Tibial nerve (tissue), 3 donors: ENCODE data around the gene CHMP4B.

Source experiments
- CTCF ChIP-seq, 5 experiments: fragments of 200-600 bp in 3 of 5; fragments of 450-650 bp in 2 of 5; sonication (generic) in 3 of 5; IDR thresholded peaks; one replicate each; pipeline ENCODE4 v1.5.1; 2016 to 2019; ENCODE audit warnings: antibody characterized with exemption in 5 of 5, mild to moderate bottlenecking in 3 of 5, moderate library complexity in 2 of 5
- POLR2A ChIP-seq, 2 donors: fragments of 450-650 bp; IDR thresholded peaks; one replicate each; pipeline ENCODE4 v1.6.1; 2017; ENCODE audit warnings: antibody characterized with exemption in 2 of 2, mild to moderate bottlenecking in 2 of 2, moderate library complexity in 2 of 2

GRCh38 chr20:33789109-33789857 is 21.9 kb upstream of the CHMP4B start:
- TF ChIP-seq CTCF (IDR thresholded peaks at IDR 0.05) (no peak), POLR2A (IDR thresholded peaks at IDR 0.05) (no peak)
